ENCODE measurements around the gene EML4.
"Not testable (repeated sequence)": the region's sequence is repeated elsewhere in the genome, so short reads cannot be mapped to it uniquely, and the experiment has no call there.

EML4 gene

GRCh38 chr2:42369532-42370229, 200.5 kb downstream of the EML4 start:
- no peak for DNase-seq (ENCODE audit: low read depth)
- no peak overlapping the region for H3K4me3 ChIP-seq (ENCODE audit: low read depth, low read length)
- TF ChIP-seq, protein P1, sequence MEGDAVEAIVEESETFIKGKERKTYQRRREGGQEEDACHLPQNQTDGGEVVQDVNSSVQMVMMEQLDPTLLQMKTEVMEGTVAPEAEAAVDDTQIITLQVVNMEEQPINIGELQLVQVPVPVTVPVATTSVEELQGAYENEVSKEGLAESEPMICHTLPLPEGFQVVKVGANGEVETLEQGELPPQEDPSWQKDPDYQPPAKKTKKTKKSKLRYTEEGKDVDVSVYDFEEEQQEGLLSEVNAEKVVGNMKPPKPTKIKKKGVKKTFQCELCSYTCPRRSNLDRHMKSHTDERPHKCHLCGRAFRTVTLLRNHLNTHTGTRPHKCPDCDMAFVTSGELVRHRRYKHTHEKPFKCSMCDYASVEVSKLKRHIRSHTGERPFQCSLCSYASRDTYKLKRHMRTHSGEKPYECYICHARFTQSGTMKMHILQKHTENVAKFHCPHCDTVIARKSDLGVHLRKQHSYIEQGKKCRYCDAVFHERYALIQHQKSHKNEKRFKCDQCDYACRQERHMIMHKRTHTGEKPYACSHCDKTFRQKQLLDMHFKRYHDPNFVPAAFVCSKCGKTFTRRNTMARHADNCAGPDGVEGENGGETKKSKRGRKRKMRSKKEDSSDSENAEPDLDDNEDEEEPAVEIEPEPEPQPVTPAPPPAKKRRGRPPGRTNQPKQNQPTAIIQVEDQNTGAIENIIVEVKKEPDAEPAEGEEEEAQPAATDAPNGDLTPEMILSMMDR (IDR thresholded peaks at IDR 0.05; ENCODE audit: low read depth, low read length, missing control alignments) = no peak

- H3K4me3 ChIP-seq (ENCODE audit: low read depth, low read length) = no peak overlapping the region
- TF ChIP-seq, protein P1 (IDR thresholded peaks at IDR 0.05; ENCODE audit: low read depth, low read length, missing control alignments) = no peak
- DNase-seq (ENCODE audit: low read depth) = no peak
Observed at GRCh38 chr2:42371611-42372473, 202.7 kb downstream of the EML4 start.

GRCh38 chr2:42372474-42373200, 203.5 kb downstream of the EML4 start:
- no peak for DNase-seq (ENCODE audit: low read depth)
- TF ChIP-seq, protein P1 (IDR thresholded peaks at IDR 0.05; ENCODE audit: low read depth, low read length, missing control alignments) = no peak
- H3K4me3 ChIP-seq (ENCODE audit: low read depth, low read length) = no peak overlapping the region

DNA sequence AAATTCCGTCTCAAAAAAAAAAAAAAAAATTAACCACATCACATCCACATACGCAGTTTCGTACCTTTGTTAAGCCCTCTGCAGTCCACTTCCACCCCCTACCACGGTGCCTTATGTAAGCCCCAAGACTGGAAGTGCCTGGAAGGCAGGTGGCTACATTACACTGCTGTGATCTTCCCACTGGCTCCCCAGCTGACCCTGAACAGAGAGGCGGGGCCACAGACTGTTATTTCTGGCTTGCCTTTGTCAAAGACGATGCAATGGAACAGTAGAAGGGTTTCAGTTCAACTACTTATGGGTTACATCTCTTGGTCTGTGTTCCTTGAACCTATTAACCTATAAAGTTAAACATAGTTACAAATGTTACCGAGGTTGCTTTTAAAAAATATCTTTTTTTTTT, 207.6 kb downstream of the EML4 start:
- no peak for DNase-seq (ENCODE audit: low read depth)
- TF ChIP-seq, protein P1 (IDR thresholded peaks at IDR 0.05; ENCODE audit: low read depth, low read length, missing control alignments) = no peak
- no peak overlapping the region for H3K4me3 ChIP-seq (ENCODE audit: low read depth, low read length)

DNA sequence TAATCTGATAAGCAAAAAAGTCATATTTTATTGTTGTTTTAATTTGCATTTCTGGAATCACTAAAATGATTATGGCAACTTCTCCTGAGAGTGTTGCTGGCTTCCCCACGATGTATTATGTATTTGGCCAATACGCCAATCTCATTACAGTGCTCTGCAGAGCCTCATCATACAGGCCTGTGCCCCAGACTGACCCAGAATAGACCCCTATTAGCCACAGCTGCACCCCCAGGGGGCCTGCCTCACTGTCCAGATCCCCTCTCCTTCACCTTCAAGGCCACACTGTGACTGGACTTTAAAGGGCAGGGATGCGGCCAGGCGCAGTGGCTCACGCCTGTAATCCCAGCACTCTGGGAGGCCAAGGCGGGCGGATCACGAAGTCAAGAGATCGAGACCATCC, 209.3 kb downstream of the EML4 start:
- TF ChIP-seq, protein P1 (IDR thresholded peaks at IDR 0.05; ENCODE audit: low read depth, low read length, missing control alignments) = no peak
- H3K4me3 ChIP-seq (ENCODE audit: low read depth, low read length) = no peak overlapping the region
- no peak for DNase-seq (ENCODE audit: low read depth)

- H3K4me3 ChIP-seq (ENCODE audit: low read depth, low read length); DNase-seq (ENCODE audit: low read depth): not testable (repeated sequence)
Observed at GRCh38 chr2:42380026-42380425, 210.9 kb downstream of the EML4 start.

- no peak overlapping the region for H3K4me3 ChIP-seq (ENCODE audit: low read depth, low read length)
- TF ChIP-seq, protein P1 (IDR thresholded peaks at IDR 0.05; ENCODE audit: low read depth, low read length, missing control alignments) = no peak
- no peak for DNase-seq (ENCODE audit: low read depth)
Observed at GRCh38 chr2:42382144-42382543, 213.0 kb downstream of the EML4 start.
